Breast epithelium (tissue), 4 donors: Measurements from ENCODE around the gene SETD6. TPM values are rescaled to one million over a fixed set of nuclear protein-coding genes. Genes with fewer than 3 reads are reported as not detected.

ENCODE experiments used
- DNase-seq, 2 donors: peaks; one replicate each; pipeline ENCODE4 v3.0.0-alpha.2; 2019; ENCODE audit warnings: low spot score in 2 of 2
- H3K27ac ChIP-seq, 2 donors: fragments of 200-600 bp; sonication (generic) in 1 of 2; one replicate each; pipeline ENCODE4 v1.5.1; 2016 to 2019; ENCODE audit warnings: mild to moderate bottlenecking in 1 of 2
- H3K27me3 ChIP-seq, 2 donors: fragments of 200-600 bp; sonication (generic) in 1 of 2; one replicate each; pipeline versions ENCODE4 v1.5.1 to v1.6.0; 2017 to 2019; ENCODE audit warnings: control low read depth in 1 of 2, mild to moderate bottlenecking in 1 of 2
- H3K36me3 ChIP-seq: fragments of 200-600 bp; one replicate; pipeline ENCODE4 v1.5.1; 2019
- H3K4me1 ChIP-seq, 2 donors: fragments of 200-600 bp; sonication (generic); one replicate each; pipeline ENCODE4 v1.5.1; 2016 to 2019; ENCODE audit warnings: control low read depth in 1 of 2
- H3K4me3 ChIP-seq, 3 donors: fragments of 200-600 bp; sonication (generic); 1 replicate in 2 of 3; 2 replicates in 1 of 3; pipeline ENCODE4 v1.5.1; 2016 to 2019; ENCODE audit warnings: mild to moderate bottlenecking in 3 of 3, moderate library complexity in 2 of 3
- H3K9me3 ChIP-seq, 2 donors: fragments of 200-600 bp; sonication (generic) in 1 of 2; one replicate each; pipeline ENCODE4 v1.5.1; 2016 to 2019; ENCODE audit warnings: control low read depth in 1 of 2
- CTCF ChIP-seq, 3 donors: fragments of 450-650 bp; IDR thresholded peaks; one replicate each; pipeline ENCODE4 v1.5.1; 2016 to 2017; ENCODE audit warnings: antibody characterized with exemption in 3 of 3, mild to moderate bottlenecking in 3 of 3, moderate library complexity in 3 of 3
- POLR2A ChIP-seq: fragments of 450-650 bp; IDR thresholded peaks from one replicate; pipeline ENCODE4 v1.6.1; 2016; ENCODE audit warnings: antibody characterized with exemption, mild to moderate bottlenecking, moderate library complexity
- POLR2AphosphoS5 ChIP-seq, 3 donors: sonication (generic); formaldehyde crosslinking; IDR thresholded peaks; one replicate each; pipeline ENCODE4 v1.6.1; 2017; ENCODE audit warnings: antibody characterized with exemption in 3 of 3
- intact Hi-C: fragments of 100-400 bp; cut with DNase I; formaldehyde crosslinking; loops from one replicate; pipeline ENCODE4 v1.15.1; 2023; ENCODE audit warnings: low total_unique reads
- total RNA-seq, 3 donors: library from RNA; depleted of rRNA; stranded (reverse); fragments of >200 nt; gene quantifications; one replicate each; pipeline ENCODE4 v1.1.0, GENCODE V29; 2016

Gene SETD6
- total RNA-seq, 3 donors from 2014 or later, result 20.8 to 47.3 (median 44.9) TPM

- no peak for TF ChIP-seq CTCF (IDR thresholded peaks at IDR 0.05)
- TF ChIP-seq POLR2A, result no peak
- no peak for TF ChIP-seq POLR2AphosphoS5 (IDR thresholded peaks at IDR 0.05)
- Histone ChIP-seq H3K27me3 (no peaks in the 10 kb centered on the region), H3K27ac (no peak overlapping the region), H3K4me1 (no peaks in the 10 kb centered on the region), H3K36me3 (peaks cover 11% of the 10 kb centered on the region), H3K4me3 (no peak overlapping the region), H3K9me3 (no peaks in the 10 kb centered on the region)
- DNase-seq, result no peak
- intact Hi-C loops, result no loop called here
Observed at GRCh38 chr16:58519707-58520106, 4.4 kb downstream of the SETD6 start.

DNA sequence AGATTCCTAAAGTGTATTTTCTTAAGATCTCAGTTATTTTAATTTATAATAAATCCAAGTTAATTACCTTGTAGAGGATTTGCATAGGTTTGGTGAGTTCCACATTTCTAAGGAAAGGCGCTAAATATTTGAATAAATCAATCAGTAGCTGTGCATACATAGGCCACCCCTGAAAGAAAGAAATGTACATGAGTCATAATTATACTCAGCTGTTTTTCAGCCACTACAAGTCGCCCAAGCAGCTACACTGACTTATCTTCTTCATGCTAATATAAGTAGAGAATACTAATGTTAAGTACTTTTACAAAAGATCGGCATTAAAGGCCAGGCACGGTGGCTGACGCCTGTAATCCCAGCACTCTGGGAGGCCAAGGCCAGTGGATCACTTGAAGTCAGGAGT is 14.9 kb downstream of the SETD6 start:
- no peak for TF ChIP-seq CTCF (IDR thresholded peaks at IDR 0.05)
- TF ChIP-seq POLR2AphosphoS5 (IDR thresholded peaks at IDR 0.05), result no peak
- no peak for TF ChIP-seq POLR2A
- intact Hi-C loops, result no loop called here
- Histone ChIP-seq H3K27me3 (no peaks in the 10 kb centered on the region), H3K4me3 (no peak overlapping the region), H3K36me3 (peaks cover 6% of the 10 kb centered on the region), H3K27ac (no peak overlapping the region), H3K9me3 (no peaks in the 10 kb centered on the region), H3K4me1 (no peaks in the 10 kb centered on the region)
- no peak for DNase-seq

GRCh38 chr16:58532414-58532813 is 17.1 kb downstream of the SETD6 start:
- H3K36me3 ChIP-seq, result peaks cover 6% of the 10 kb centered on the region
- H3K4me3 ChIP-seq, result no peak overlapping the region
- H3K27ac ChIP-seq, result no peak overlapping the region
- H3K27me3 ChIP-seq, result no peaks in the 10 kb centered on the region
- intact Hi-C loops, result no loop called here
- H3K4me1 ChIP-seq, result no peaks in the 10 kb centered on the region
- DNase-seq, result no peak
- no peak for TF ChIP-seq POLR2AphosphoS5 (IDR thresholded peaks at IDR 0.05)
- no peak for TF ChIP-seq CTCF (IDR thresholded peaks at IDR 0.05)
- TF ChIP-seq POLR2A, result no peak
- H3K9me3 ChIP-seq, result no peaks in the 10 kb centered on the region

- Histone ChIP-seq H3K4me3 (no peak overlapping the region), H3K27ac (no peak overlapping the region), H3K27me3 (no peaks in the 10 kb centered on the region), H3K4me1 (no peaks in the 10 kb centered on the region), H3K36me3 (peaks cover 2% of the 10 kb centered on the region), H3K9me3 (no peaks in the 10 kb centered on the region)
- no peak for DNase-seq
- TF ChIP-seq CTCF (IDR thresholded peaks at IDR 0.05), result no peak
- TF ChIP-seq POLR2A, result no peak
- no peak for TF ChIP-seq POLR2AphosphoS5 (IDR thresholded peaks at IDR 0.05)
- intact Hi-C loops, result no loop called here
Observed at GRCh38 chr16:58533751-58534470, 18.6 kb downstream of the SETD6 start.

- H3K36me3 ChIP-seq, result peaks cover 5% of the 10 kb centered on the region
- no peaks in the 10 kb centered on the region for H3K27me3 ChIP-seq
- no peak for DNase-seq
- no peaks in the 10 kb centered on the region for H3K9me3 ChIP-seq
- H3K4me1 ChIP-seq, result no peaks in the 10 kb centered on the region
- H3K27ac ChIP-seq, result no peak overlapping the region
- H3K4me3 ChIP-seq, result no peak overlapping the region
- intact Hi-C loops, result no loop called here
- no peak for TF ChIP-seq POLR2AphosphoS5 (IDR thresholded peaks at IDR 0.05)
- TF ChIP-seq CTCF (IDR thresholded peaks at IDR 0.05), result no peak
- no peak for TF ChIP-seq POLR2A
Observed at GRCh38 chr16:58535100-58535499, 19.8 kb downstream of the SETD6 start.
